ENCODE measurements around the gene TTC34.

TTC34 gene

DNA sequence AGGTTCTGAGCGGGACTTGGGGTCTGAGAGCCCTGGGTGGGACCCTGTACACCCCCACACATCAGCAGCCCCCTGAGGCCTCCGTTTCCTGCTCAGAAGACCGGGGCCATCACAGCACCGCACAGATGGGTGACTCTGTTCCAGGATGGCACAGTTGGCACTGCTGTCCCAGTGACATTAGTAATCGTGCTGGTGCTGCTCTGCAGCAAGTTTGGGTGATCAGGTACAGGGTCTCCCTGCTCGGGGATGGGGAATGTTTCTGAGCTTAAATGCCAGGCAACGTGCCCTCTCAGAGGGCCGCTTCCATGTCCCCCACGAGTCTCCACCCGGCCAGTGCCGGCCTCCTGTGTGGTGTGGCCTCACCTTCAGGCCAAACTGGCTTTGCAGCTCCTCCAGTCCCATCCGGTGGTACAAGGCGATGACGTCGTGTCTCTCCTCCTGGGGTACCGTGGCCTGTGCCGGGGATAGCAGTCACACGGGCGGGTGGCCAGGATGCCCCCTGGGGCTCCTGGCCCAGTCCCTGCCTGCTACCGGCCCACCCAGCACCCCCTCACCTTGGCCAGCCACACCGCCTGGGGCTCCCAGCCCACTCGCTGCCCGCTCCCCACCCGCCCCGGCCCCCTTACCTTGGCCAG is 197.9 kb downstream of the TTC34 start:
- no peak for DNase-seq (ENCODE audit: low read depth)

DNA sequence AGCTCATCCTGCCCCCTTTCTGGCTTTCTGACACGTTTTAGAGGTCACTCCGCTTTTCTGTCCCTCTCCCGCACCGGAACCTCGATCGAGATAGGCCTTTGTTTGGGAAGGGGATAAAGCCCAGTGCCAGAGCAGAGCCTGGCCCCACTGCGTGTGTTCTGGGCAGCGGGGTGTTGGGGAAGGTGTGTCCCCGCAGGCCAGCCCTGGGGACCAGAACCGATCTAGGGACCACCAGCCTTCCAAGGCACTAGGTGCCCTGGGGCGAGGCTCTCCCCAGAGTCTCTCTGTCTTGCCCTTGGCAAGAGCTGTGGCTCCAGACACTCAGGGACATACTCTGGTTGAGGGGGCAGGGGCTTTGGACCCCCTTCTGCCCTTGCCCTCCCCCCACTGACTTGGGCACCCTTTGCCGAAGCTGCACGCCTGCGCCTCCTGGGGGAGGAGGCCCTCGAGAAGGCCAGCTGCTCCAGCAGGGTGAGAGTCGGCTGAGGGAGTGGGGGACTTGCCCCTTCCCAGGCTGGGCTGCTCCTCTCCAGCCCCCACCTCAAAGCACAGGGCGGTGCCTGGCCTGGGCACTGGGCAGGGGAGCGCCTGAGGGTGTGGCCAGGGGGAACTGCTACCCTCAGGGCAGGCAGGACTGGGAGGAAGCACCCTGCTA is 198.5 kb downstream of the TTC34 start:
- no peak for DNase-seq (ENCODE audit: low read depth)

DNA sequence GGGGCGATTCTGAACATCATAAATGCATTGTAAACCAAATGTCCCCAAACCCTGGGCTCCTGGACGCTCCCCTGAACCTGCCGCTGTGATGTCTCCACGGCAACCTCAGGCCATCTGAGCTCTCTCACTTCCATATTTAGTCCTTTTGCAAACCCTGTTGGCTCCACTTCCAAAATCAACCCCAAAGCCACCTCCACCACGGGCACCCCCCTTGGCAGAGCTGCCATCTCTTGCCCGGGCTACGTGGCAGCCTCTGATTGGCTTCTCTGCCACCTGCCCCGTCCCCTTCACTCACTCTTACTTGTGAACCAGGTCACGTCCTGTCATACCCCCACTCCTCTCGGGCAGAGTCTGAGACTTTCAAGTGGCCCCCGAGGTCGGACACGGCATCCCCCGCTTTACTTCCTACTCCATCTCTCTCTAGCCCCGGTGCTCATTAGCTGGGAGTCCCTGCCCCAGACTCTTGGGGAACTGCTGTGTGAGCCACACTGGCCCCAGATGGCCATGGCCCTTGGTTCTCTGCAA is 199.1 kb downstream of the TTC34 start:
- no peak for DNase-seq (ENCODE audit: low read depth)

DNA sequence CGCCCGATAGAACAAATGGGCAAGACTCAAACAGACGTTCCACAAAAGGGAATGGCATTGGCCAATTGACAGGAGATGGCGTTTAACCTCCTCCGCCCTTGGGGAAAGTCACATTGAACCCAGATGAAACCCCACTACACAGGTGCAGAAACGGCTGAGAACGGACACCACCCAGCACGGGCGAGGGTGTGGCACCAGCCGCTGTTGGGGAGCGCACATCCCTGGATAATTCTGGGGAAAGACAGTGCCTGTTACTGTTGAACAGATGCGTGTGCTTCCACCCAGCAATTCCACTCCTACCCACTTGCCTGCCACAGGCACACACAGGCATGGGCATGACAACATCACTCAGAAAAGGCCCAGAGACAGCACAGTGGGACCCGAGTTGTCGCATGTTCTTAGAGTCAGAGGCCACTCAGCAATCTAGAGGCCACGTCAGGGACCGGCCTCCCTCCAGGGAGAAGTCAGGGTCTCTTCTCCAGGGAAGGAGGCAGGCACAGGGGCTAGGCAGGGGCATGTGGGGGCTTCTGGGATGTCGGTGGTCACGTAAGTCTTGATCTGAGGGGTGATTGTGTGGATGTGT is 199.7 kb downstream of the TTC34 start:
- no peak for DNase-seq (ENCODE audit: low read depth)

GRCh38 chr1:2598329-2598931 is 203.1 kb downstream of the TTC34 start:
- no peak for DNase-seq (ENCODE audit: low read depth)

- DNase-seq (ENCODE audit: low read depth): no peak
These were observed 203.8 kb downstream of the TTC34 start for GRCh38 chr1:2597441-2598328.

GRCh38 chr1:2596530-2597333 is 204.8 kb downstream of the TTC34 start:
- no peak for DNase-seq (ENCODE audit: low read depth)

DNA sequence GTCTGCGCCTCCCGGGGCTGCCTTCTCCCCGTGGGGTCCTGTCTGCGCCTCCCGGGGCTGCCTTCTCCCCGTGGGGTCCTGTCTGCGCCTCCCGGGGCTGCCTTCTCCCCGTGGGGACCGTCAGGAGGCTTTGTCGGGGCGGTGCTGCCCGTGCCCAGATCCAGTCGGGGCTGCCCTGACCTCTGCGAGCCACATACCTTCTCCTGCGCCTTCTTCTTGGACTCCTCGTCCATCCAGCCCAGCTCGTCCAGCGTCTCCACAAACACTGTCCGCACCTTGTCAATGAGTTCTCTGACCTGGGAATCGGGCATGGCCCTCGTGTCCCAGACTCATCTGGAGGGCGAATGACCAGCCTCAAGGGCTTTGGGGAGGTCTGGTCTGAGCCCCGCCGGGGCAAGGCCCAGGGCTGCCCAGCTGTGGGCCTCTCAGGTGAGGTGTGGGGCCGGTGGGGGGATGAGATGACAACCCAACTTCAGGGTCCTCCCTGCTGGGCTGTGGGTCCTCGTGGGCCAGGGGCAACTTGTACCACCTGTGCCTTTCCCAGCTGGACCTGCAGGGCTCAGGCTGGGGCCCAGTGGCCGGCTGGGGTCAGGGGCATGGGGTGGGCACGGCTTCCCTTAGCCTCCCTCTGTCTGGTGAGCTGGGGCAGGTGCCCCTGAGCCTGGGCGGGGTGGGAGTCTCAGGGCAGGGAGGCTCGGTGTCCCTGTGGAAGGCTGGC is 205.5 kb downstream of the TTC34 start:
- DNase-seq (ENCODE audit: low read depth): no peak

DNA sequence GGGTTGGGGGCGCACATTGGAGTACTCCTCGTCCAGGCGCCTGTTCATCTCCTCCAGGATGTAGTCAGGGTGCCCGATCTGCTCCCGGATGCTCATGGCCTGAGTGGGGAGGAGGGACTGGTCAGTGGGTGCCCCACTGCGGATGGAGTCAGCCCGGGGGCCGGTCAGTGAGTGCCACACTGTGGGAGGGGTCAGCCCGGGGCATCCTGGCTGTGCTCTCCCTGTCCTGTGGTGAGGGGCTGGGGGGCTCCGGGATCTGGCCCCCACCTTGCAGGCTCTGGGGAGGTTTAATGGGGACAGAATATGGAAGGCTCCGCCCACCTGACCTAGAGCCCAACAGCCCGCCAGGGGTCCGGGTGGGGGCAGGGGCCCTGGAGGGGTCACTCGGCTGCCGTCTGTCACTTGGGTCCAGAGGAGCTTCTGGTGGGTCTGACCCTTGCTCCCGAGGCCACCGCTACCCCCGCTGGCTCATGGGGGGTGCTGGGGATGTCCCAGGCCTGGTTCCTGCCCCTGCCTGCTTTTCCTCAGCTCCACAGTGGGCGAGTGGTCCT is 206.2 kb downstream of the TTC34 start:
- no peak for DNase-seq (ENCODE audit: low read depth)

- no peak for DNase-seq (ENCODE audit: low read depth)
These were observed 206.8 kb downstream of the TTC34 start for GRCh38 chr1:2594641-2595131.

DNA sequence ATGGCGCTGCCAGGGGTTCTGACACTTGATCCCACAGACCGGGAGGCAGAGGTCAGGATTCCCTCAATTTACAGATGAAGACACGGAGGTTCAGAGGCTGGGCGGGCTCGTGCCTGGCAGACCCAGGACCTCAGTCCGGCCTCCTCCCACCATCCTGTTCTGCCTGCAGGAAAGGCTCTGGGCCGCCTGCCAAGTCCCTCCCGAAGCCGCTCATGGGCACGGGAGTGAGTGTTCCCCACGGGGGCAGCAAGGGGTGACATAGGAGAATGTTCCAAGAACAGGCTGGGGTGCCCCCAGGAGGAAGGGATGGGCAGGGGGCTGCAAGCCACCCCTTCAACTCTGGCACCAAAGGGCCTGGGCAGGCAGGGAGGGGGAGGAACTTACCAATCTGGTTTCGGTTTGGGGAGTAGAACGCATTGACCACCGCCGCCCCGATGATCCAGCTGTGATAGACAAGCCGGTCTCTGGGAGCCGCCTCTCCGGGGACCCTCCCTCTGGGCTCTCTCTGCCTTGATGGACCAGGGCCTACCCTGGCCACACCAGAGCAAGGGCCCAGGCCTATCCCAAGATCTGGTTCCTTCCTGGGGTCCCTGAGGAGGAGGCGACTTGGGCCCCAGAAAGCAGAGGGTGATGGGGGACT is 207.4 kb downstream of the TTC34 start:
- DNase-seq (ENCODE audit: low read depth): no peak

DNA sequence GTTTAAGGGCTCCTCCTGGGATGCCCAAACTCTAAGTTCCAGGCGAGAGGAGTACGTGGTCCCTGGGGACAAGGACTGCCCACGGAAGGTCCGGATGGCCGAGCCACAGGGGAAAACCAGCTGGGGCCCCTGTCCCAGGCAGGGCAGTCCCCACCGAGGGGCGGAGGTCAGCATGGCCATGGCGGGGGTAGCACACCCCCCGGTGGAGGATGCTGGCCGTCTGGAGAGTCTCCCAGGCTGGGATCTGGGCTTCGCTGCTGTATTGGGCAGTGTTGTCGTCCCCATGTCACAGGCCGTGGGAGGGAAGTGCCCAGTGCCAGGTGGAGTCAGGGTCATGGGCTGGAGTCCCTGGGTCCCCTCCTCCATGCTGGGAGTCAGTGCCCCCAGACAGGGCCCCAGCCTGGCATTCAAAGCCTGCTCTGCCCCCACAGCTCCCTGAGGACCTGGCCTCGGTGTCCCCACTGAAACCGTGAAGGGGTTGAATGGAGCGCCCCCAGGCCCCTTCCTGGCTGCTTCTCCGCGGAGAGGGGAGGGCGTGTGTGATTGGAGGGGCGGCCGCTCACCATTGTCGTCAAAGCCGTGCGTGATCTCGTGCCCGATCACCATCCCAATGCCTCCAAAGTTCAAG is 208.1 kb downstream of the TTC34 start:
- no peak for DNase-seq (ENCODE audit: low read depth)

DNA sequence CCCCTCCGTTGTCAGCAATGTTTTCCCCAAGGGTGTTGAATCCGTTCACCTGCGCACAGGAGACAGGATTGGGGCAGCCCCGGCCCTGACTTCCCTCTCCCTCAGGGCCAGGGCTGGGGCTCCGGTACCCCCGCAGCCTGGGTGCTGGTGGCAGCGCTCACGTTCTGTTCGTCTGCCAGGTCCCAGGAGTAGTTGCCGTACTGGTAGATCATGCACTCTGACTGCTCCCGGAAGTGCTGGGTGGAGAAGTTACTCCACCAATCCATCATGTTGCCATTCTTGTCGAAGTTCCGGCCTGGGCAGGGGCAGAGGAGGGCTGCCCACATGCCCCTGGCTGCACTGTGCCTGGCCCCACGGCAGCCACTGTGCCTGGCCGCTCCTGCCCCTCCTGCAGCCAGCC is 208.8 kb downstream of the TTC34 start:
- no peak for DNase-seq (ENCODE audit: low read depth)

DNA sequence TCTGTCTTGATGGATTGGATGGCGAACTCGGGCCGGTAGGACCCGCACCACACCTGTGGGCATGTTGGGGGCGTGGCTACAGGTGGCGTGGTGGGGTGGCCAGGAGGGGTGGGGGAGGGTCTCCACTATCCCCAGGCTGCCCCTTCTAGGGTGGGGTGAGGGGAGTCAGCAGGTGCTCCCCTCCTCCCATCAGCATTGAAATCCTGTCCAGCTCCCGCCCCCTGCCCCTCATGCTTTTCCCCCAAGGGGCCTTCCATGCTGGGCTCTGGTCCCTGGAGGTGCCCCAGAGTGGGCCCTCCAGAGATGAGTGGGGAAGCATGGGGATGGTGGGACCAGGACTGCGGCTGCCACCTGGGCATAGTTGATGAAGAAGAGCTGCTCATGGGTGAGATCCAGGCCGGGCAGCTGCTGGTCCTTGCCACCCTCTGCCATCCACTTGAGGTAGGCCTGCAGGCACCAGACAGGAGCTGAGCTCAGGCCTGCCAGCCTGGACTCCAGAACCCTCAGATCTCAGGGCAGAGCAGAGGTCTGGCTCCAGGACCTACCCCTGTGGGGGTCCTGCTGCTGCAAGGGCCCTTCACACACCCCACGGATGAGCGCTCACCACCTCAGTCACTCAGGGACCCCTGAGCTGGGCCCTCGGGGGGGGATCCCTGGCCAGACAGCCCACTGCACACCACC is 209.8 kb downstream of the TTC34 start:
- no peak for DNase-seq (ENCODE audit: low read depth)

- DNase-seq (ENCODE audit: low read depth): no peak
These were observed 210.3 kb downstream of the TTC34 start for GRCh38 chr1:2591233-2591580.

- DNase-seq (ENCODE audit: low read depth): no peak
These were observed 211.0 kb downstream of the TTC34 start for GRCh38 chr1:2590233-2591141.

DNA sequence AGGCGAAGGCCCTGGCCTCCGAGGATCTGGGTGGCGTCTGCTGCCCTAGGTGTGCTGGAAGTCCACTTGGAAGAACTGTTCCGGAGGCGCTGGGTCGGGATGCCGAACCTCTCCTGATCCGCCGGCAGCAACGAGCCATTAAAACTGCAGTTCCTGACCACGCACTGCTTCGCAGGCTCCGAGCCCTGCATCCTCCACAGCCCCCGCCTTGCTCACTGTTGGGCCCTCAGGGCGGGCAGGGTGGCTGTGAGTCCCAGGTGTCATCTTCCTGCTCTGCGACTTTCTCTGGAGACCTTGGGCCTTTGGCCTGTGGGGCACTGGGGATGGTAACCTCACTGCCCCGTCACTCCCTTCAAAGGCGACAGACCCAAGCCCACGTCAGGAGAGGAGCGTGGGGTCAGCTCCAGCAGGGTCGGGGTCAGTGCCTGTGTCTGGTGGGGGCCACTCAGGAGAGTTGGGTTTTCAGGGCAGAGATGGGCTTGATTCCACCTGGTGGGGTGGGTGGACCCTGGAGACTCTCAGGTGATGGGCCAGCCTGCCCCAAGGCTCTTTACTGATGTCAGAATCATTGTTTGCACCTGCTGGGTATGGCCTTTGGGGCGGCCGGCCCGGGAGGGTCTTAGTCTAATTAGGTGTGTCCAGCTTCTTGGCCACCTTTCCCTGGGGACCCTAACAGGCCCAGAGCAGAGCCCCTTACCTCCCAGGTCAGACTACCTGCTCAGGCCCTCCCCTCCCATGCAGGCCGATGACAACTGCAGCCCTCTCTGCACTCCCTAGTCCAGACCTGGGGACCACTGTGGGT is 211.9 kb downstream of the TTC34 start:
- DNase-seq (ENCODE audit: low read depth): no peak

Measured in fibroblast of the conjunctiva (primary cell).